Tibial nerve (tissue), 4 donors: ENCODE data around the gene GPHN. TPM values are rescaled to one million over a fixed set of nuclear protein-coding genes. Genes with fewer than 3 reads are reported as not detected.

ENCODE experiments used
- DNase-seq, 2 donors: peaks; one replicate each; pipeline ENCODE4 v3.0.0-alpha.2; 2019; ENCODE audit warnings: low spot score in 2 of 2
- H3K27ac ChIP-seq, 4 donors: fragments of 200-600 bp; sonication (generic) in 3 of 4; one replicate each; pipeline ENCODE4 v1.5.1; 2017 to 2019; ENCODE audit warnings: mild to moderate bottlenecking in 1 of 4
- H3K27me3 ChIP-seq, 2 donors: fragments of 200-600 bp; sonication (generic) in 1 of 2; one replicate each; pipeline versions ENCODE4 v1.5.1 to v1.6.0; 2017 to 2019
- H3K36me3 ChIP-seq, 3 donors: fragments of 200-600 bp; sonication (generic); one replicate each; pipeline ENCODE4 v1.5.1; 2018 to 2019
- H3K4me1 ChIP-seq, 4 donors: fragments of 200-600 bp; sonication (generic) in 3 of 4; one replicate each; pipeline ENCODE4 v1.5.1; 2017 to 2019
- H3K4me3 ChIP-seq, 4 donors: fragments of 200-600 bp; sonication (generic) in 3 of 4; one replicate each; pipeline ENCODE4 v1.5.1; 2017 to 2019; ENCODE audit warnings: mild to moderate bottlenecking in 1 of 4, moderate library complexity in 1 of 4
- H3K9me3 ChIP-seq, 4 donors: fragments of 200-600 bp; sonication (generic) in 3 of 4; one replicate each; pipeline ENCODE4 v1.5.1; 2017 to 2019
- CTCF ChIP-seq, 5 experiments: fragments of 200-600 bp in 3 of 5; fragments of 450-650 bp in 2 of 5; sonication (generic) in 3 of 5; IDR thresholded peaks; one replicate each; pipeline ENCODE4 v1.5.1; 2016 to 2019; ENCODE audit warnings: antibody characterized with exemption in 5 of 5, mild to moderate bottlenecking in 3 of 5, moderate library complexity in 2 of 5
- EP300 ChIP-seq, 2 donors: sonication (generic); formaldehyde crosslinking; IDR thresholded peaks; one replicate each; pipeline ENCODE4 v1.6.1; 2017; ENCODE audit warnings: antibody characterized with exemption in 2 of 2, mild to moderate bottlenecking in 1 of 2
- POLR2A ChIP-seq, 2 donors: fragments of 450-650 bp; IDR thresholded peaks; one replicate each; pipeline ENCODE4 v1.6.1; 2017; ENCODE audit warnings: antibody characterized with exemption in 2 of 2, mild to moderate bottlenecking in 2 of 2, moderate library complexity in 2 of 2
- WGBS, 2 donors: methylation state at CpG; one replicate each; pipeline ENCODE4 v1.1.5; 2018; 5-methylcytosine and 5-hydroxymethylcytosine counted together
- total RNA-seq, 4 donors: library from RNA; depleted of rRNA; stranded (reverse); fragments of >200 nt; gene quantifications; one replicate each; pipeline ENCODE4 v1.1.0, GENCODE V29; 2016

GPHN gene
- total RNA-seq, 4 donors from 2014 or later, result 16.3 to 73.0 (median 36.8) TPM

GRCh38 chr14:66677780-66678179 is 169.8 kb downstream of the GPHN start:
- H3K36me3 ChIP-seq, result peaks cover 0 to 15% (median 0%) of the 10 kb centered on the region in 3 donors
- no peak for DNase-seq
- peaks cover 0 to 73% (median 18%) of the 10 kb centered on the region in 4 donors for H3K9me3 ChIP-seq
- TF ChIP-seq CTCF (IDR thresholded peaks at IDR 0.05) (no peak), EP300 (IDR thresholded peaks at IDR 0.05) (no peak), POLR2A (IDR thresholded peaks at IDR 0.05) (no peak)
- H3K4me3 ChIP-seq, result no peak overlapping the region
- no peak overlapping the region for H3K27ac ChIP-seq
- H3K27me3 ChIP-seq, result no peaks in the 10 kb centered on the region
- no peaks in the 10 kb centered on the region for H3K4me1 ChIP-seq
- 95 to 98% methylated on average over 1 of the region's 1 CpG for whole genome bisulfite sequencing, 2 donors

GRCh38 chr14:66680216-66680615 is 172.3 kb downstream of the GPHN start:
- no peak for TF ChIP-seq EP300 (IDR thresholded peaks at IDR 0.05)
- TF ChIP-seq CTCF (IDR thresholded peaks at IDR 0.05), result no peak
- TF ChIP-seq POLR2A (IDR thresholded peaks at IDR 0.05), result no peak
- Histone ChIP-seq H3K27me3 (no peaks in the 10 kb centered on the region), H3K4me3 (no peak overlapping the region), H3K36me3 (peaks cover 0 to 15% (median 0%) of the 10 kb centered on the region in 3 donors), H3K9me3 (peaks cover 0 to 59% (median 15%) of the 10 kb centered on the region in 4 donors), H3K27ac (no peak overlapping the region), H3K4me1 (no peaks in the 10 kb centered on the region)
- DNase-seq, result no peak

GRCh38 chr14:66696326-66696725 is 188.4 kb downstream of the GPHN start:
- Histone ChIP-seq H3K4me1 (peaks cover 0 to 3% (median 0%) of the 10 kb centered on the region in 4 donors), H3K27me3 (no peaks in the 10 kb centered on the region), H3K36me3 (no peaks in the 10 kb centered on the region), H3K4me3 (no peak overlapping the region), H3K27ac (no peak overlapping the region), H3K9me3 (no peaks in the 10 kb centered on the region)
- TF ChIP-seq CTCF (IDR thresholded peaks at IDR 0.05), result no peak
- no peak for DNase-seq
- WGBS, 2 donors, result 50 to 53% methylated on average over 2 of the region's 2 CpGs

GRCh38 chr14:66698503-66698902 is 190.6 kb downstream of the GPHN start:
- H3K9me3 ChIP-seq, result no peaks in the 10 kb centered on the region
- no peak overlapping the region for H3K27ac ChIP-seq
- H3K36me3 ChIP-seq, result no peaks in the 10 kb centered on the region
- TF ChIP-seq POLR2A (IDR thresholded peaks at IDR 0.05) (no peak), EP300 (IDR thresholded peaks at IDR 0.05) (no peak), CTCF (IDR thresholded peaks at IDR 0.05) (no peak)
- peaks cover 0 to 3% (median 0%) of the 10 kb centered on the region in 4 donors for H3K4me1 ChIP-seq
- H3K27me3 ChIP-seq, result no peaks in the 10 kb centered on the region
- WGBS, 2 donors, result 90 to 94% methylated on average over 2 of the region's 2 CpGs
- no peak for DNase-seq
- H3K4me3 ChIP-seq, result no peak overlapping the region

GRCh38 chr14:66701813-66702212 is 193.9 kb downstream of the GPHN start:
- no peaks in the 10 kb centered on the region for H3K27me3 ChIP-seq
- no peak for TF ChIP-seq POLR2A (IDR thresholded peaks at IDR 0.05)
- TF ChIP-seq CTCF (IDR thresholded peaks at IDR 0.05), result no peak
- TF ChIP-seq EP300 (IDR thresholded peaks at IDR 0.05), result no peak
- no peaks in the 10 kb centered on the region for H3K4me1 ChIP-seq
- no peak overlapping the region for H3K4me3 ChIP-seq
- H3K9me3 ChIP-seq, result peaks cover 0 to 18% (median 4%) of the 10 kb centered on the region in 4 donors
- H3K27ac ChIP-seq, result no peak overlapping the region
- H3K36me3 ChIP-seq, result no peaks in the 10 kb centered on the region
- no peak for DNase-seq
- WGBS, 2 donors, result 86 to 100% methylated on average over 1 to 4 of the region's 4 CpGs
